Activated B cell treated with CpG ODN at 0.5 μM for 24 hours (primary cell): ENCODE results near the gene KIF22. TPM values are rescaled to one million over a fixed set of nuclear protein-coding genes. Genes with fewer than 3 reads are reported as not detected.
"Not testable (repeated sequence)": the region's sequence is repeated elsewhere in the genome, so short reads cannot be mapped to it uniquely, and the experiment has no call there.

ENCODE experiments used
- ATAC-seq: fragments of 200-7000 bp; cut with Tn5 transposase; one replicate; pipeline ENCODE4 v1.10.0; 2021; ENCODE audit warnings: low read depth, mild to moderate bottlenecking, moderate library complexity
- CTCF ChIA-PET: fragments of 350-600 bp; sonication (Branson Sonifier 250); formaldehyde crosslinking; loops from one replicate; lab custom pipeline; 2021; ENCODE audit warnings: antibody characterized with exemption; lab: Charles Lee
- POLR2A ChIA-PET: fragments of 350-600 bp; sonication (Branson Sonifier 250); formaldehyde crosslinking; loops from one replicate; lab custom pipeline; 2021; ENCODE audit warnings: antibody characterized with exemption; lab: Charles Lee
- DNase-seq: peaks from one replicate; pipeline ENCODE4 v3.0.0; 2022
- H3K27ac Mint-ChIP-seq: one replicate; pipeline ENCODE4 v1.8.0; 2020; ENCODE audit warnings: mixed read lengths
- H3K27me3 Mint-ChIP-seq: one replicate; pipeline ENCODE4 v1.8.0; 2021; ENCODE audit warnings: mixed read lengths
- H3K36me3 Mint-ChIP-seq: one replicate; pipeline ENCODE4 v1.8.0; 2021; ENCODE audit warnings: low read depth, mixed read lengths
- H3K4me1 Mint-ChIP-seq: one replicate; pipeline ENCODE4 v1.8.0; 2021; ENCODE audit warnings: mixed read lengths
- H3K4me3 Mint-ChIP-seq: one replicate; pipeline ENCODE4 v1.8.0; 2020; ENCODE audit warnings: mild to moderate bottlenecking, mixed read lengths
- H3K9me3 Mint-ChIP-seq: one replicate; pipeline ENCODE4 v1.8.0; 2020; ENCODE audit warnings: mixed read lengths
- intact Hi-C: fragments of 100-400 bp; cut with micrococcal nuclease; formaldehyde crosslinking; loops from one replicate; pipeline ENCODE4 v1.15.1; 2024
- total RNA-seq: library from RNA; stranded (reverse); gene quantifications from 2 replicates; pipeline ENCODE4 v1.2.3, GENCODE V29; 2022
- TF ChIP-seq, protein P1 (sequence below): fragments of 200-600 bp; IDR thresholded peaks from one replicate; pipeline ENCODE4 v1.8.0; 2022; ENCODE audit warnings: antibody characterized with exemption, mild to moderate bottlenecking

Gene KIF22
- total RNA-seq, 1 donor from 2014 or later, result 40.1 TPM

DNA sequence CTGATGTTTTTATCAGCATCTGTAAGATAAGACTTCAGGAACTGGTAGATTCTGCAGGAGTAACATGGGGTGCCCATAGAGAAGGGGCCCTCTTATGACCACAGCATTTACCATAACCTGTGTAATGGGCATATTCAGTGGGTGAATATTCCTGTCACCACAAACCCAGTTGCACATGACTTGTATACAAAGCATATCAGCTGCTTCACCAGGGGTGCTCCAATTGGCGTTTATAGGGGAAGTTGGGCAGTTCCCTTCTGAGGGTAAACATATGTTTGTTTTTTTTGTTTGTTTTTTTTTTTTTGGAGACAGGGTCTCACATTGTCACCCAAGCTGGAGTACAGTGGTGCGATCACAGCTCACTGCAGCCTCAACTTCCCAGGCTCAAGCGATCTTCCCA lies 24.0 kb upstream of the KIF22 start:
- H3K27ac Mint-ChIP-seq, result no peak overlapping the region
- no peaks in the 10 kb centered on the region for H3K9me3 Mint-ChIP-seq
- intact Hi-C loops, result no loop called here
- no peaks in the 10 kb centered on the region for H3K27me3 Mint-ChIP-seq
- no peaks in the 10 kb centered on the region for H3K36me3 Mint-ChIP-seq
- no peaks in the 10 kb centered on the region for H3K4me1 Mint-ChIP-seq
- H3K4me3 Mint-ChIP-seq, result no peak overlapping the region
- DNase-seq, result no peak
- CTCF ChIA-PET, result no interaction called here
- POLR2A ChIA-PET, result interaction anchor here (0.7 kb wide), 1 partner anchor 51 kb away, joined by 4 read pairs; no protein-coding TSS in a partner anchor
- ATAC-seq, result no peak
- TF ChIP-seq, protein P1, sequence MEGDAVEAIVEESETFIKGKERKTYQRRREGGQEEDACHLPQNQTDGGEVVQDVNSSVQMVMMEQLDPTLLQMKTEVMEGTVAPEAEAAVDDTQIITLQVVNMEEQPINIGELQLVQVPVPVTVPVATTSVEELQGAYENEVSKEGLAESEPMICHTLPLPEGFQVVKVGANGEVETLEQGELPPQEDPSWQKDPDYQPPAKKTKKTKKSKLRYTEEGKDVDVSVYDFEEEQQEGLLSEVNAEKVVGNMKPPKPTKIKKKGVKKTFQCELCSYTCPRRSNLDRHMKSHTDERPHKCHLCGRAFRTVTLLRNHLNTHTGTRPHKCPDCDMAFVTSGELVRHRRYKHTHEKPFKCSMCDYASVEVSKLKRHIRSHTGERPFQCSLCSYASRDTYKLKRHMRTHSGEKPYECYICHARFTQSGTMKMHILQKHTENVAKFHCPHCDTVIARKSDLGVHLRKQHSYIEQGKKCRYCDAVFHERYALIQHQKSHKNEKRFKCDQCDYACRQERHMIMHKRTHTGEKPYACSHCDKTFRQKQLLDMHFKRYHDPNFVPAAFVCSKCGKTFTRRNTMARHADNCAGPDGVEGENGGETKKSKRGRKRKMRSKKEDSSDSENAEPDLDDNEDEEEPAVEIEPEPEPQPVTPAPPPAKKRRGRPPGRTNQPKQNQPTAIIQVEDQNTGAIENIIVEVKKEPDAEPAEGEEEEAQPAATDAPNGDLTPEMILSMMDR, result no peak

DNA sequence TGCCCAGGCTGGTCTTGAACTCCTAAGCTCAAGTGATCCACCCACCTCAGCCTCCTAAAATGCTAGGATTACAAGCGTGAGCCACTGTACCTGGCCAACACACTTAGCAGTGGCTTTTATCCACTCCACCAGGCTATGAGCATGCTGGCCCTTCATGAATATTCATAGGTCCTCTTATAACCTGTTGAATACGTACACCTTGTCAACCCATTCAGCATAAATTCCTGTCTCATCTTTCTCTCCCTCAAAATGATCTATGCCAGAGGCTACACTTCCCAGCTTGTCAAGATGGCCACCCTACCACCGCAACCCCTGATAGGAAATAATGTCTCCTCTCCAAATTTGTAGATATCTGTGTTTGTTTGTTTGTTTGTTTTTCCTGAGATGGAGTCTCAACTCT lies 23.5 kb upstream of the KIF22 start:
- ATAC-seq (no peak), DNase-seq (no peak)
- TF ChIP-seq, protein P1, result no peak
- ChIA-PET CTCF (no interaction called here), POLR2A (interaction anchor here (0.7 kb wide), 1 partner anchor 50 kb away, joined by 4 read pairs; no protein-coding TSS in a partner anchor)
- Mint-ChIP-seq H3K27ac (no peak overlapping the region), H3K4me1 (no peaks in the 10 kb centered on the region), H3K4me3 (no peak overlapping the region), H3K9me3 (no peaks in the 10 kb centered on the region), H3K27me3 (no peaks in the 10 kb centered on the region), H3K36me3 (no peaks in the 10 kb centered on the region)
- intact Hi-C loops, result no loop called here

DNA sequence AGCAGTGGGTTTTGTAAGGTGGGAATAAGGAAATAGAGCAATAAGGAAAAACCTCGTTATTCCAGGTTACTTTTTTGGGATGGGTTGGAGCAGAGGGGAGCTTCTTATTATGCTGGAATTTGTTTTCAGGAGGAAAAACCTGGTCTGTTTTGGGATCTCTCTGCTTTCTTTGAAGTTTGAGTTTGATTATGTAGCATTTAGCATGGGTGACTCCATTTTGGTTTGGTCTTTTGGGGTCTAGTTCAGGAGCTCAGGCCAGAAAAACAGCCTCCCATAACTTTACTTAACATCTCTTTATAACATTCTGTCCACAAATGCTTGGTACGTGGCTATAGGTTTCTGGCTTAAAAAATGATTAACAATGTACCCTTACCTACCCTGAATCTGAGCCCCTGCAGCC lies 21.0 kb upstream of the KIF22 start:
- H3K27me3 Mint-ChIP-seq, result no peaks in the 10 kb centered on the region
- H3K27ac Mint-ChIP-seq, result no peak overlapping the region
- H3K36me3 Mint-ChIP-seq, result no peaks in the 10 kb centered on the region
- TF ChIP-seq, protein P1, result no peak
- no peaks in the 10 kb centered on the region for H3K9me3 Mint-ChIP-seq
- intact Hi-C loops, result no loop called here
- CTCF ChIA-PET, result no interaction called here
- POLR2A ChIA-PET, result no interaction called here
- ATAC-seq (no peak), DNase-seq (no peak)
- H3K4me1 Mint-ChIP-seq, result no peaks in the 10 kb centered on the region
- H3K4me3 Mint-ChIP-seq, result no peak overlapping the region

DNA sequence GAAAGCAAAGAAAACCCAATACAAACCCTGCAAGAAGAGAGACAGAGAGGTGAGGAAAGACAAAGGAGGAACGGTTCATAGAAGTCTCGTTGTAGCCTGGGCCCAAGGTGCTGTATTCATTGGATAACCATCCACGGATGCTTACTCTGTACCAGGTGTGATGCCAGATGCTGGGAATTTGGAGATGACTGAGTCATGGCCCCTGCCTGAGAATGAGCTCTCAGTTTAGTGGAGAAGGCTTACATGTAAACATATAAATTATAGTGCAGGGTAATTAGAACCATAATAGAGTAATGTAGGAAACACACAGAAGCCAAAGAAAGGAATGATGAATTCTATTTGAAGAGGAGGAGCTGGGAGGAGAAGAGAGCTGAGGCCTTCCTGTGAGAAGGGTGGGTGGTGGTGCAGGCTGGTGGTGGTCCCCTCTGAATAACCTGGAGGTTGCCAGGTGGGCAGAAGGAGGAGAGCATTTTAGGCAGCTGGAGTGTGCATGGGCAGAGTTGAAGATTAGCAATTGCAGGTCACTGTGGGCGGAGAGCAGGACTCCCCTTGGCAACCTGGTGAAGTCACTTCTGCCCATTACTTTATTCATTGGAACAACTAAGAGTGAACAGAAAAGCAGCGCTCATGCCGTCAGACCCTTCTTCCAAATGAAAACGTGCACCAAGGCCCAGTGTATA lies 20.2 kb upstream of the KIF22 start:
- CTCF ChIA-PET, result interaction anchor here (1.7 kb wide), 1 partner anchor 15 kb away, joined by 4 read pairs; no protein-coding TSS in a partner anchor
- Mint-ChIP-seq H3K27ac (no peak overlapping the region), H3K36me3 (no peaks in the 10 kb centered on the region), H3K4me3 (no peak overlapping the region), H3K4me1 (no peaks in the 10 kb centered on the region), H3K27me3 (no peaks in the 10 kb centered on the region), H3K9me3 (no peaks in the 10 kb centered on the region)
- intact Hi-C loops, result no loop called here
- no peak for ATAC-seq
- POLR2A ChIA-PET, result interaction anchor here (0.6 kb wide), 1 partner anchor 822 kb away, joined by 3 read pairs; no protein-coding TSS in a partner anchor
- no peak for DNase-seq
- TF ChIP-seq, protein P1, result no peak

DNA sequence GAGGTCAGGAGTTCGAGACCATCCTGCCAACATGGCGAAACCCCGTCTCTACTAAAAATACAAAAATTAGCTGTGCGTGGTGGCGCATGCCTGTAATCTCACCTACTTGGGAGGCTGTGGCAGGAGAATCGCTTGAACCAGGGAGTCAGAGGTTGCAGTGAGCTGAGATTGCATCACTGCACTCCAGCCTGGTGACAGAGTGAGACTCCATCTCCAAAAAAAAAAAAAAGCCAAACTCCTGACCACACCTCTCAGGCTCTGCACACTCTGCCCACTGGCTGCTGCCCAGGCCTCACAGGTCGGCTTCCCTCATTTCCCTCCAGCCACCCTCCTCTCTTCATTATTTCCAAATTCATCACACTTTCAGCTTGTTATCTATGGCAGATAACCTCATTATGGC lies 18.2 kb upstream of the KIF22 start:
- H3K4me1 Mint-ChIP-seq, H3K27ac Mint-ChIP-seq, POLR2A ChIA-PET, H3K9me3 Mint-ChIP-seq, H3K4me3 Mint-ChIP-seq, ATAC-seq, H3K27me3 Mint-ChIP-seq, H3K36me3 Mint-ChIP-seq, DNase-seq, intact Hi-C loops: not testable (repeated sequence)
- CTCF ChIA-PET, result interaction anchor here (0.7 kb wide), 1 partner anchor 738 kb away, joined by 3 read pairs; no protein-coding TSS in a partner anchor
